Measurements from ENCODE around the gene KHDC1. TPM values are rescaled to one million over a fixed set of nuclear protein-coding genes. Genes with fewer than 3 reads are reported as not detected.
A peak's percentile ranks its signal among the peaks of the same experiment; 100 is the strongest.
"Not testable (repeated sequence)": the region's sequence is repeated elsewhere in the genome, so short reads cannot be mapped to it uniquely, and the experiment has no call there.

The KHDC1 gene
- total RNA-seq (2021) (14.3 and 16.2 TPM in 2 replicates), Bru-seq, nascent RNA (percentile 83 among the genes with signal in this experiment), BruChase-seq, experiment 1, labeled RNA remaining after a 2-hour chase (percentile 73 among the genes with signal in this experiment), BruChase-seq, experiment 2, labeled RNA remaining after a 6-hour chase (percentile 62 among the genes with signal in this experiment)
- long read RNA-seq, partial matches to known transcripts = 1 of 24 reads
- long read RNA-seq, other reads (novel, unspliced or antisense) = 14 of 24 reads

GRCh38 chr6:73262671-73263569 lies at the start of gene KHDC1:
TSS of gene KHDC1 (minus strand) at chr6:73263196. CDS start at chr6:73242517, 20,679 bp downstream.
- CTCF ChIA-PET = no interaction called here
- intact Hi-C loops (cut with micrococcal nuclease; ENCODE audit: unreplicated experiment) = no loop called here
- peak within 1 kb of the TSS; percentile 87 for H3K4me2 ChIP-seq

GRCh38 chr6:73310503-73310845 lies 47.5 kb upstream of the KHDC1 start:
- BruUV-seq (replicated peaks); CTCF ChIA-PET; DNase-seq; POLR2A ChIA-PET (ENCODE audit: unreplicated experiment); H3K9me3 ChIP-seq (ENCODE audit: insufficient read depth, low read depth); H3F3A ChIP-seq (ENCODE audit: insufficient read depth, low read depth); H3K36me3 ChIP-seq (ENCODE audit: low read depth); H3K27me3 ChIP-seq (ENCODE audit: insufficient read depth, low read depth); intact Hi-C loops (cut with micrococcal nuclease; ENCODE audit: unreplicated experiment); H4K20me1 ChIP-seq (ENCODE audit: insufficient read depth); H3K9me2 ChIP-seq (ENCODE audit: insufficient read depth): not testable (repeated sequence)
- Histone ChIP-seq H2AFZ (peak overlapping the region; percentile 96), H3K27ac (0 out of 2 replicates have a peak overlapping the region, but pooled peaks have one; percentile 83), H3K4me2 (peak overlapping the region; percentile 86), H3K79me2 (ENCODE audit: low read depth) (peaks cover 38% of the 10 kb centered on the region), H3K4me3 (peak overlapping the region; percentile 89), H3K4me1 (replicated peaks; ENCODE audit: insufficient read depth) (peaks cover 16% of the 10 kb centered on the region)

More at GRCh38 chr6:73262671-73263569, at the start of gene KHDC1:
- no peaks in the 10 kb centered on the region for H4K20me1 ChIP-seq (ENCODE audit: insufficient read depth)
- no TSS peak for BruUV-seq (replicated peaks)
- peak within 1 kb of the TSS; percentile 92 for H2AFZ ChIP-seq
- H3K9me3 ChIP-seq (ENCODE audit: insufficient read depth, low read depth) = no peaks in the 10 kb centered on the region
- TF ChIP-seq EZH2 (IDR thresholded peaks at IDR 0.05; ENCODE audit: low read depth) (no peak), CTCF (conservative IDR thresholded peaks at IDR 0.05) (no peak)
- no peak within 1 kb of the TSS for H3K27ac ChIP-seq
- POLR2A ChIA-PET (ENCODE audit: unreplicated experiment) = interaction anchor here (0.6 kb wide), 1 partner anchor 1872 kb away, joined by 4 read pairs; no protein-coding TSS in a partner anchor
- H3K4me1 ChIP-seq (replicated peaks; ENCODE audit: insufficient read depth) = peaks cover 6% of the 10 kb centered on the region; the same call in 1 of the 2 replicates
- H3K36me3 ChIP-seq (ENCODE audit: low read depth) = no peaks in the 10 kb centered on the region
- no peaks in the 10 kb centered on the region for H3K27me3 ChIP-seq (ENCODE audit: insufficient read depth, low read depth)
- no peaks in the 10 kb centered on the region for H3K79me2 ChIP-seq (ENCODE audit: low read depth)
- H3K9me2 ChIP-seq (ENCODE audit: insufficient read depth) = no peaks in the 10 kb centered on the region
- H3F3A ChIP-seq (ENCODE audit: insufficient read depth, low read depth) = no peaks in the 10 kb centered on the region; the same call in 1 of the 2 replicates
- H3K4me3 ChIP-seq = peak within 1 kb of the TSS; percentile 61
- DNase-seq = peak in 1 of 2 experiments; percentile 41

- H3K4me1 ChIP-seq (replicated peaks; ENCODE audit: insufficient read depth) = peaks cover 16% of the 10 kb centered on the region
- H3K9me3 ChIP-seq (ENCODE audit: insufficient read depth, low read depth) = no peaks in the 10 kb centered on the region; the same call in 1 of the 2 replicates
- H3K36me3 ChIP-seq (ENCODE audit: low read depth) = no peaks in the 10 kb centered on the region
- H2AFZ ChIP-seq = peak overlapping the region; percentile 96
- ChIA-PET POLR2A (ENCODE audit: unreplicated experiment) (interaction anchor here (0.6 kb wide), 2 partner anchors 12 to 87 kb away, joined by 3 to 4 read pairs; no protein-coding TSS in a partner anchor), CTCF (interaction anchor here (0.6 to 0.8 kb wide), 3 partner anchors 17 to 552 kb away, joined by 3 to 4 read pairs (median 3); no protein-coding TSS in a partner anchor)
- no peaks in the 10 kb centered on the region for H3F3A ChIP-seq (ENCODE audit: insufficient read depth, low read depth)
- peak overlapping the region; percentile 83 for H3K27ac ChIP-seq
- H3K4me2 ChIP-seq = peak overlapping the region; percentile 86
- H3K79me2 ChIP-seq (ENCODE audit: low read depth) = peaks cover 38% of the 10 kb centered on the region
- H4K20me1 ChIP-seq (ENCODE audit: insufficient read depth) = 0 out of 2 replicates have a peak, but pooled peaks cover 3% of the 10 kb centered on the region
- TF ChIP-seq EZH2 (IDR thresholded peaks at IDR 0.05; ENCODE audit: low read depth) = no peak
- TF ChIP-seq CTCF (conservative IDR thresholded peaks at IDR 0.05) = peak; percentile 61
- no peaks in the 10 kb centered on the region for H3K27me3 ChIP-seq (ENCODE audit: insufficient read depth, low read depth)
- H3K9me2 ChIP-seq (ENCODE audit: insufficient read depth) = no peaks in the 10 kb centered on the region
- H3K4me3 ChIP-seq = peak overlapping the region; percentile 89
- DNase-seq = peak; percentile 57 to 76
- BruUV-seq (replicated peaks) = TSS peak; percentile 55
- intact Hi-C loops (cut with micrococcal nuclease; ENCODE audit: unreplicated experiment) = no loop called here
These were observed 46.9 kb upstream of the KHDC1 start for GRCh38 chr6:73309785-73310502.
